Endothelial cell of umbilical vein (primary cell): ENCODE measurements around the gene WASHC1.
"Not testable (repeated sequence)": the region's sequence is repeated elsewhere in the genome, so short reads cannot be mapped to it uniquely, and the experiment has no call there.

Experiments used
- EZH2 ChIP-seq: IDR thresholded peaks from 2 replicates; pipeline ENCODE4 v1.6.1; 2012; ENCODE audit warnings: borderline replicate concordance, low read depth, mild to moderate bottlenecking, moderate library complexity, low read length, inconsistent platforms; ENCODE audit not compliant: severe bottlenecking
- MYC ChIP-seq: IDR thresholded peaks from one replicate; pipeline ENCODE4 v1.6.1; 2011; ENCODE audit warnings: mild to moderate bottlenecking, low read depth, low read length
- POLR2AphosphoS5 ChIP-seq: IDR thresholded peaks from 2 replicates; pipeline ENCODE4 v1.6.1; 2012; ENCODE audit warnings: low read depth, mild to moderate bottlenecking, control low read depth, low read length, moderate library complexity; ENCODE audit not compliant: insufficient read depth

DNA sequence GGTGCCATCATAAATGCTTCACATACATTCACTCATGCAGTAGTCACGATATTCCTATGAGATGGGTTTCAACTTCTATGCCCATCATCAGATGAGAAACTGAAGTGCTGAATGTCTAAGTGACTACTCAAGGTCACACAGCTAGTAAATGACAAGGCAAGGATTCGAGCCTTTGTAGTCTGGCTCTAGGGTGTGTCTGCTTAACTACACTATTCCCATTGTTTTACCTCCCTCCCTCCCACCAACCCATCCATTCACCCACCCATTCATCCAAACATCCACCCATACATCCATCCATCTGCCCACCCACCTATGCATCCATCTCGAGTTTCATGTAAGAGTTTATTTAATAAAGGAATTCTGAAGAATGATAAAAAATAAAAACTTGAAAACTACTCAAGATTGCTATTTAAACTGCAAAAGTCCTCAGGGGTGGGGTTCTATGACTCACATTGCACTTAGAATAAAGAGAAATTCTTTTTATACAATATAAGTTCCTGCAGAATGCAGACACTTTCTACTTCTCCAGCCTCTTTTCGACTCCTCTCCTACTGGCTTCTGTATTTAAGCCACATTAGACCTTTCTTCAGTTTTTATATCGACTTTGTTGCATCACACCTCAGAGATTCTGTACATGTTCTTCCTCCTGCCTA is 19.1 kb upstream of the WASHC1 start:
- not testable (repeated sequence) for TF ChIP-seq MYC, EZH2, POLR2AphosphoS5
